ENCODE results near the gene MACROD2. TPM values are rescaled to one million over a fixed set of nuclear protein-coding genes. Genes with fewer than 3 reads are reported as not detected.

The MACROD2 gene
- total RNA-seq, 4 donors from 2014 or later, result 8.7 to 17.8 (median 10.8) TPM

DNA sequence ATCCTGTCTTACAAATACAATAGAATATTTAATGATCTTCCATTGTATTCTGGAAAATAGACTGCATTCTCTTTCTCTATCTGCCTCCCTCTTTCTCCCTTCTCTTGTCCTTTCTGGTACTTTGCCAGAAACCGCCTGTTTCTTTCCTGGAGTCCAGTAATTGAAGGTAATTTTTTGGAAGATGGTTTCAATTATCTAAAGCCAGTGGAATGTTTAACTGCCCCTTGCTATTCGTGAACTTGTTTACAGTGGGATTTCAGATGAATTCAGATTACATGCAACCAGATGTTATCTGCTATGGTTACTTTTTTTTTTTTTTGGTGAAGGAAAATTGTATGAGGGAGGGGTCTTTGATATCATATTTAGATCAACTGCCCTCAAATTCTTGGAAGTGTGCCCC, 997.6 kb downstream of the MACROD2 start:
- DNase-seq, result no peak
- TF ChIP-seq POLR2A (IDR thresholded peaks at IDR 0.05), result no peak
- TF ChIP-seq, protein P1, sequence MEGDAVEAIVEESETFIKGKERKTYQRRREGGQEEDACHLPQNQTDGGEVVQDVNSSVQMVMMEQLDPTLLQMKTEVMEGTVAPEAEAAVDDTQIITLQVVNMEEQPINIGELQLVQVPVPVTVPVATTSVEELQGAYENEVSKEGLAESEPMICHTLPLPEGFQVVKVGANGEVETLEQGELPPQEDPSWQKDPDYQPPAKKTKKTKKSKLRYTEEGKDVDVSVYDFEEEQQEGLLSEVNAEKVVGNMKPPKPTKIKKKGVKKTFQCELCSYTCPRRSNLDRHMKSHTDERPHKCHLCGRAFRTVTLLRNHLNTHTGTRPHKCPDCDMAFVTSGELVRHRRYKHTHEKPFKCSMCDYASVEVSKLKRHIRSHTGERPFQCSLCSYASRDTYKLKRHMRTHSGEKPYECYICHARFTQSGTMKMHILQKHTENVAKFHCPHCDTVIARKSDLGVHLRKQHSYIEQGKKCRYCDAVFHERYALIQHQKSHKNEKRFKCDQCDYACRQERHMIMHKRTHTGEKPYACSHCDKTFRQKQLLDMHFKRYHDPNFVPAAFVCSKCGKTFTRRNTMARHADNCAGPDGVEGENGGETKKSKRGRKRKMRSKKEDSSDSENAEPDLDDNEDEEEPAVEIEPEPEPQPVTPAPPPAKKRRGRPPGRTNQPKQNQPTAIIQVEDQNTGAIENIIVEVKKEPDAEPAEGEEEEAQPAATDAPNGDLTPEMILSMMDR (IDR thresholded peaks at IDR 0.05), result no peak
- no peaks in the 10 kb centered on the region for H3K27me3 ChIP-seq
- H3K27ac ChIP-seq, result no peak overlapping the region
- H3K9me3 ChIP-seq, result no peaks in the 10 kb centered on the region
- H3K4me3 ChIP-seq (replicated peaks in 1 of 3), result no peak overlapping the region
- 49 to 64% methylated on average over 2 of the region's 2 CpGs for WGBS, 2 donors
- no peaks in the 10 kb centered on the region for H3K4me1 ChIP-seq
- no peaks in the 10 kb centered on the region for H3K36me3 ChIP-seq
- intact Hi-C loops (cut with DNase I), result no loop called here

DNA sequence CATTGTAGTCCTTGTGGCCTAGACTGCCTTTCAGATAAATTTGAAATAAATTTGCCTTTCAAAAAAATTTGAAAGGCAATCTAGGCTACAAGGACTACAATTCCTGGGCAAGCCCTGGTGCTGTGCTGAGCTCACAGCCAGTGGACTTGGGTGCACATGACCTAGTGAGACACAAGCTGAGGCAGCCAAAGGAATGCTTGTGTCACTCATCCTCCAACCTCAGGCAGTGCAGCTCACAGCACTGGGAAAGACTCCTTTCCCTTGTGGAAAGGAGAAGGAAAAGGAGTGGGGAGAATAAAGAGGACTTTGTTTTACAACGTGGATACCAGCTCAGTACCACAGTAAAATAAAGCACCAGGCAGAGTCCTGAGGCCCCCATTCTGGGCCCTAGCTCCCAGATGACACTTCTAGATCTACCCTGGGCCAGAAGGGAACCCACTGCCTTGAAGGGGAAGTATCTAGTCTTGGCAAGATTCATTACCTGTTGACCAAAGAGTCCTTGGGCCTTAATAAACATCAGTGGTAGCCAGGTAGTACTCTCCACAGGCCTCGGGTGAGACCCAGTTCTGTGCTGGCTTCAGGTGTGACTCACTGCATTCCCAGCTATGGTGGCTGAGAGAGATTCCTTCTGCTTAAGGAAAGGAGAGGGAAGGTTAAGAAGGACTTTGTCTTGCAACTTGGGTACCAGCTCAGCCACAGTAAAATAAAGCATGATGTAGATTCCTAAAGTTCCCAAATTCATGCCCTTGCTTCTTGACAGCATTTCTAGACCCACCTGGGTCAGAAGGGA, 1001.8 kb downstream of the MACROD2 start:
- Histone ChIP-seq H3K4me3 (replicated peaks in 1 of 3) (no peak overlapping the region), H3K27ac (no peak overlapping the region), H3K4me1 (no peaks in the 10 kb centered on the region), H3K27me3 (no peaks in the 10 kb centered on the region), H3K9me3 (no peaks in the 10 kb centered on the region), H3K36me3 (no peaks in the 10 kb centered on the region)
- TF ChIP-seq POLR2A (IDR thresholded peaks at IDR 0.05), result no peak
- TF ChIP-seq, protein P1 (IDR thresholded peaks at IDR 0.05), result no peak
- WGBS, 2 donors, result 83 to 87% methylated on average over 1 to 2 of the region's 2 CpGs
- no peak for DNase-seq
- intact Hi-C loops (cut with DNase I), result no loop called here

DNA sequence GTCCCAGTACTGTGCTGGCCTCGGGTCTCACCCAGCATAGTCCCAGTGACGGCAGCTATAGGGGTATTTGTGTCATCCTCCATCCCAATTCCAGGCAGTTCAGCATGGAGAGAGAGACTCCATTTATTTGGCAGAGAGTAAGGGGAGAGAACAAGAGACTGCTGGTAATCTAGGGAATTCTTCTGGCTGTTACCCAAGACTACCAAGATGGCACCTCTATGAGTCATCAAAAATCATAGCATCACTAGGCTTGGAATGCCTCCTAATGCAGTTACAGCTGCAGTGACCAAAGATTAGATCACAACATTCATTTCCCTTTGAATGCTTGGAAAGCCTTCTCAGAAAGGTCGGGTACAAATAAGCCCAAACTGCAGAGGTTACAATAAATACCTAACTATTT, 1002.5 kb downstream of the MACROD2 start:
- H3K27ac ChIP-seq, result no peak overlapping the region
- DNase-seq, result no peak
- H3K36me3 ChIP-seq, result no peaks in the 10 kb centered on the region
- H3K4me3 ChIP-seq (replicated peaks in 1 of 3), result no peak overlapping the region
- no peak for TF ChIP-seq POLR2A (IDR thresholded peaks at IDR 0.05)
- TF ChIP-seq, protein P1 (IDR thresholded peaks at IDR 0.05), result no peak
- no peaks in the 10 kb centered on the region for H3K27me3 ChIP-seq
- WGBS, 2 donors, result 94 to 96% methylated on average over 3 of the region's 3 CpGs
- H3K9me3 ChIP-seq, result no peaks in the 10 kb centered on the region
- intact Hi-C loops (cut with DNase I), result no loop called here
- H3K4me1 ChIP-seq, result no peaks in the 10 kb centered on the region

DNA sequence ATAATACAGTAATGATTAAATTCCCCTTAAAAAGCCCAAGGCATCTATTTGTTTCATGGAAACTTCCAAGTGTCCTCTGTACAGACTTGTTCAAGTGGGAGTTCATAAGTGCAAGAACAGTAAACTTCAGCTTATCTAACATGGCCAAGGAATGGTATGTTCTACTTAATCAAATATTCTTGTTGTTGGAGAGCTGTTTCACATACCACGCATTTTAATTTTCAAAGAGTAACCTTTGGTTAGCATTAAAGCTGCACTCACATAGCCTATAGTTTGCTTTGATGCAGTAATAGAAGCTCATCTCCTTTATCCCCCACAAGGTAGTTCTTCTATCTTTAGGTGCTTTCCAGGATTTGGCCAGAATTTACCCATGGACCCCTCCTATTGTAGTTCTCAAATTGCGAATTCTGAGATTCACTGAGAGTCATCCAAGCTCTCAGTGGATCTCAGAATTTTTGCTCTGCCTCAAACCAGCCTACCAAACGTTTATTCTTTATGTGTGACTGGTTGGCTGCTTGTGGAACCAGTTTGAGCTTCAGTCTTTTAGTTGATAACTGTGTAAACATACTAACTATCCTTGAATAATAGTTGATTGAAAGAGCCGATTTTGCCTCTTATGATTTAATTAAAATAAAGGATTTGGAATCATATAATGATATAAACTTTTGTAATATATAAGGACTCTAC, 1010.1 kb downstream of the MACROD2 start:
- DNase-seq, result no peak
- no peaks in the 10 kb centered on the region for H3K36me3 ChIP-seq
- H3K27me3 ChIP-seq, result no peaks in the 10 kb centered on the region
- peak overlapping the region in 1 of 3 donors; percentile 2 for H3K27ac ChIP-seq
- H3K4me1 ChIP-seq, result peaks cover 20 to 31% of the 10 kb centered on the region in 2 donors
- intact Hi-C loops (cut with DNase I), result loop anchor here (10.0 kb wide), 1 partner anchor 79 kb away; no protein-coding TSS in a partner anchor
- TF ChIP-seq, protein P1 (IDR thresholded peaks at IDR 0.05), result no peak
- no peak for TF ChIP-seq POLR2A (IDR thresholded peaks at IDR 0.05)
- H3K4me3 ChIP-seq (replicated peaks in 1 of 3), result no peak overlapping the region
- H3K9me3 ChIP-seq, result no peaks in the 10 kb centered on the region
- 42 to 44% methylated on average over 4 of the region's 4 CpGs for WGBS, 2 donors

DNA sequence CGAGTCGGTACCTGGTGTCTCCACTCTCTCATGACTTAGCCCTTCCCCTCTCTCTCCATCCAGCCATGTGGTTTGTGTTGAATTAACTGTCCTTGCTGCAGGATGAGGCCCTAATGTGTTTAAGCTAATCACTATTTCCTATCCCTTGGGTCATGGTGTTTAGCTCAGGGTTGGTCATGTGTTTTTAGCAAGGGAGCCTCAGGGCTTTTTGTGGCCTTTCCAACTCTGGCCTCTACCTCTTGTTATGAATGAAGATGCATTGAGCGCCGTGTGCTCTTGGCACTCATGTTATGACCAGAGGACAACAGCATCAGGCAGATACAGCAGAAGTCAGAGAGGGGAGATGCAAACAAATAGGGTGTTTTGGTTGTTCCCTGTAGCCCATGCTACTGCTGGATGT, 1016.3 kb downstream of the MACROD2 start:
- DNase-seq, result no peak
- TF ChIP-seq, protein P1 (IDR thresholded peaks at IDR 0.05), result no peak
- no peak for TF ChIP-seq POLR2A (IDR thresholded peaks at IDR 0.05)
- H3K36me3 ChIP-seq, result no peaks in the 10 kb centered on the region
- no peak overlapping the region for H3K4me3 ChIP-seq (replicated peaks in 1 of 3)
- no peak overlapping the region for H3K27ac ChIP-seq
- WGBS, 2 donors, result 91 to 92% methylated on average over 4 of the region's 4 CpGs
- H3K27me3 ChIP-seq, result no peaks in the 10 kb centered on the region
- intact Hi-C loops (cut with DNase I), result no loop called here
- peaks cover 8 to 12% of the 10 kb centered on the region in 2 donors for H3K4me1 ChIP-seq
- no peaks in the 10 kb centered on the region for H3K9me3 ChIP-seq
